HepG2 (cell line): ENCODE results near the gene ACOT8. TPM values are rescaled to one million over a fixed set of nuclear protein-coding genes. Genes with fewer than 3 reads are reported as not detected.

Experiments used
- CREB3 ChIP-seq: sonication (generic); formaldehyde crosslinking; IDR thresholded peaks from 2 replicates; pipeline ENCODE4 v1.5.0; 2020; ENCODE audit warnings: missing genetic modification reagents
- GPN1 ChIP-seq: sonication (generic); formaldehyde crosslinking; IDR thresholded peaks from 2 replicates; pipeline ENCODE4 v1.5.1; 2020; ENCODE audit warnings: missing genetic modification reagents, borderline replicate concordance
- MATR3 ChIP-seq: sonication (generic); formaldehyde crosslinking; IDR thresholded peaks from 2 replicates; pipeline ENCODE4 v1.4.0; 2020; ENCODE audit warnings: missing genetic modification reagents
- POLR2G ChIP-seq: fragments of 200-400 bp; formaldehyde crosslinking; IDR thresholded peaks from 2 replicates; pipeline ENCODE4 v1.6.1; 2018; ENCODE audit warnings: mild to moderate bottlenecking, low read depth, low read length, moderate library complexity
- SETDB1 ChIP-seq: sonication (generic); formaldehyde crosslinking; IDR thresholded peaks from 2 replicates; pipeline ENCODE4 v1.5.1; 2020; ENCODE audit warnings: missing genetic modification reagents, mild to moderate bottlenecking, borderline replicate concordance
- SMAD1 ChIP-seq: sonication (generic); formaldehyde crosslinking; IDR thresholded peaks from 2 replicates; pipeline ENCODE4 v1.4.0; 2020; ENCODE audit warnings: missing genetic modification reagents, low read depth, mild to moderate bottlenecking, borderline replicate concordance
- SP2 ChIP-seq: sonication (generic); formaldehyde crosslinking; IDR thresholded peaks from 2 replicates; pipeline ENCODE4 v1.5.1; 2020; ENCODE audit warnings: mild to moderate bottlenecking, missing genetic modification reagents
- STAT5B ChIP-seq: sonication (generic); formaldehyde crosslinking; IDR thresholded peaks from 2 replicates; pipeline ENCODE4 v1.4.0; 2020; ENCODE audit warnings: missing genetic modification reagents
- ZNF678 ChIP-seq: sonication (generic); formaldehyde crosslinking; IDR thresholded peaks from 2 replicates; pipeline ENCODE4 v1.4.0; 2020; ENCODE audit warnings: mild to moderate bottlenecking, missing genetic modification reagents
- ZNF691 ChIP-seq: sonication (generic); formaldehyde crosslinking; IDR thresholded peaks from 2 replicates; pipeline ENCODE4 v1.4.0; 2020; ENCODE audit warnings: missing genetic modification reagents, low read depth, mild to moderate bottlenecking, borderline replicate concordance
- ZNF709 ChIP-seq: sonication (generic); formaldehyde crosslinking; IDR thresholded peaks from 2 replicates; pipeline ENCODE4 v1.5.0; 2020; ENCODE audit warnings: mild to moderate bottlenecking, missing genetic modification reagents
- ZNF766 ChIP-seq: sonication (generic); formaldehyde crosslinking; IDR thresholded peaks from 2 replicates; pipeline ENCODE4 v1.5.0; 2020; ENCODE audit warnings: missing genetic modification reagents, borderline replicate concordance
- ZNF770 ChIP-seq: sonication (generic); formaldehyde crosslinking; IDR thresholded peaks from 2 replicates; pipeline ENCODE4 v1.5.0; 2020; ENCODE audit warnings: mild to moderate bottlenecking, missing genetic modification reagents
- ZSCAN9 ChIP-seq: IDR thresholded peaks from 2 replicates; pipeline ENCODE4 v1.6.1; 2016; ENCODE audit warnings: borderline replicate concordance
- polyA plus RNA-seq, 8 experiments: library from polyadenylated mRNA; depleted of rRNA in 3 of 8; stranded (reverse) in 7 of 8; unstranded in 1 of 8; fragments of >200 nt; fragmentation: Illumina TruSeq in 4 of 8; extraction: Trizol in 4 of 8; gene quantifications; 2 replicates each; pipeline versions ENCODE4 v1.2.1 to v1.2.3, GENCODE V29; 2011 to 2016; ENCODE audit warnings: low read depth in 4 of 8, missing spikeins in 1 of 8, mixed read lengths in 1 of 8; ENCODE audit not compliant: insufficient read depth in 1 of 8
- total RNA-seq, 5 experiments: library from RNA; depleted of rRNA; stranded (reverse); fragments of >200 nt; fragmentation: Illumina TruSeq; extraction: Trizol; gene quantifications; 2 replicates each; pipeline ENCODE4 v1.2.3, GENCODE V29; 2016; ENCODE audit warnings: low read depth in 1 of 5
- TF ChIP-seq, protein P1 (sequence below): sonication (generic); formaldehyde crosslinking; IDR thresholded peaks from 2 replicates; pipeline ENCODE4 v1.5.1; 2020; ENCODE audit warnings: mild to moderate bottlenecking, missing genetic modification reagents, borderline replicate concordance
- TF ChIP-seq, protein P2 (sequence below): sonication (generic); formaldehyde crosslinking; IDR thresholded peaks from 2 replicates; pipeline ENCODE4 v1.4.0; 2020; ENCODE audit warnings: mild to moderate bottlenecking, missing genetic modification reagents
- TF ChIP-seq, protein P3 (sequence below): sonication (generic); formaldehyde crosslinking; IDR thresholded peaks from 2 replicates; pipeline ENCODE4 v1.4.0; 2020; ENCODE audit warnings: missing genetic modification reagents
- TF ChIP-seq, protein P4 (sequence below): sonication (generic); formaldehyde crosslinking; IDR thresholded peaks from 2 replicates; pipeline ENCODE4 v1.4.0; 2020; ENCODE audit warnings: missing genetic modification reagents

The ACOT8 gene
- total and polyA plus RNA-seq, 2 of the 13 experiments (the other 11 are each of a cell fraction or from before 2014, with no cell fraction given), result 31.4 to 45.5 TPM

- TF ChIP-seq, protein P1, sequence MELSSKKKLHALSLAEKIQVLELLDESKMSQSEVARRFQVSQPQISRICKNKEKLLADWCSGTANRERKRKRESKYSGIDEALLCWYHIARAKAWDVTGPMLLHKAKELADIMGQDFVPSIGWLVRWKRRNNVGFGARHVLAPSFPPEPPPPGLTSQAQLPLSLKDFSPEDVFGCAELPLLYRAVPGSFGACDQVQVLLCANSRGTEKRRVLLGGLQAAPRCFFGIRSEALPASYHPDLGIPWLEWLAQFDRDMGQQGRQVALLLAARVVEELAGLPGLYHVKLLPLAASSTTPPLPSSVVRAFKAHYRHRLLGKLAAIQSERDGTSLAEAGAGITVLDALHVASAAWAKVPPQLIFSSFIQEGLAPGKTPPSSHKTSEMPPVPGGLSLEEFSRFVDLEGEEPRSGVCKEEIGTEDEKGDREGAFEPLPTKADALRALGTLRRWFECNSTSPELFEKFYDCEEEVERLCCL (CRISPR knock-in tag), result no peak
- TF ChIP-seq ZNF770 (CRISPR knock-in tag) (no peak), ZNF709 (CRISPR knock-in tag) (peak; percentile 83), ZNF691 (CRISPR knock-in tag) (no peak), ZNF766 (CRISPR knock-in tag) (peak; percentile 92), STAT5B (CRISPR knock-in tag) (0 out of 2 replicates have a peak, but pooled peaks have one; percentile 60), ZNF678 (CRISPR knock-in tag) (no peak), SETDB1 (CRISPR knock-in tag) (no peak), SMAD1 (CRISPR knock-in tag) (peak; percentile 29; the same call in 1 of the 2 replicates), POLR2G (peak; percentile 67; the same call in 1 of the 2 replicates), GPN1 (CRISPR knock-in tag) (no peak), MATR3 (no peak; the same call in 1 of the 2 replicates), CREB3 (CRISPR knock-in tag) (no peak), ZSCAN9 (no peak), SP2 (CRISPR knock-in tag) (peak; percentile 94)
- TF ChIP-seq, protein P2, sequence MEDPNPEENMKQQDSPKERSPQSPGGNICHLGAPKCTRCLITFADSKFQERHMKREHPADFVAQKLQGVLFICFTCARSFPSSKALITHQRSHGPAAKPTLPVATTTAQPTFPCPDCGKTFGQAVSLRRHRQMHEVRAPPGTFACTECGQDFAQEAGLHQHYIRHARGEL (CRISPR knock-in tag), result no peak
- TF ChIP-seq, protein P3, sequence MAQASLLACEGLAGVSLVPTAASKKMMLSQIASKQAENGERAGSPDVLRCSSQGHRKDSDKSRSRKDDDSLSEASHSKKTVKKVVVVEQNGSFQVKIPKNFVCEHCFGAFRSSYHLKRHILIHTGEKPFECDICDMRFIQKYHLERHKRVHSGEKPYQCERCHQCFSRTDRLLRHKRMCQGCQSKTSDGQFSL (CRISPR knock-in tag), result no peak
- TF ChIP-seq, protein P4, sequence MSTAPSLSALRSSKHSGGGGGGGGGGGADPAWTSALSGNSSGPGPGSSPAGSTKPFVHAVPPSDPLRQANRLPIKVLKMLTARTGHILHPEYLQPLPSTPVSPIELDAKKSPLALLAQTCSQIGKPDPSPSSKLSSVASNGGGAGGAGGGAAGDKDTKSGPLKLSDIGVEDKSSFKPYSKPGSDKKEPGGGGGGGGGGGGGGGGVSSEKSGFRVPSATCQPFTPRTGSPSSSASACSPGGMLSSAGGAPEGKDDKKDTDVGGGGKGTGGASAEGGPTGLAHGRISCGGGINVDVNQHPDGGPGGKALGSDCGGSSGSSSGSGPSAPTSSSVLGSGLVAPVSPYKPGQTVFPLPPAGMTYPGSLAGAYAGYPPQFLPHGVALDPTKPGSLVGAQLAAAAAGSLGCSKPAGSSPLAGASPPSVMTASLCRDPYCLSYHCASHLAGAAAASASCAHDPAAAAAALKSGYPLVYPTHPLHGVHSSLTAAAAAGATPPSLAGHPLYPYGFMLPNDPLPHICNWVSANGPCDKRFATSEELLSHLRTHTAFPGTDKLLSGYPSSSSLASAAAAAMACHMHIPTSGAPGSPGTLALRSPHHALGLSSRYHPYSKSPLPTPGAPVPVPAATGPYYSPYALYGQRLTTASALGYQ (CRISPR knock-in tag), result no peak
Measured at GRCh38 chr20:45812157-45813005, 44.8 kb downstream of the ACOT8 start, which contains the start of gene UBE2C (continued).
